ENCODE results near the gene DNAJA1. TPM values are rescaled to one million over a fixed set of nuclear protein-coding genes. Genes with fewer than 3 reads are reported as not detected.

The DNAJA1 gene
- total and polyA plus RNA-seq, 2 donors (not counting 3 experiments of a cell fraction or from before 2014, with no cell fraction given), result 72.9 to 182 TPM

DNA sequence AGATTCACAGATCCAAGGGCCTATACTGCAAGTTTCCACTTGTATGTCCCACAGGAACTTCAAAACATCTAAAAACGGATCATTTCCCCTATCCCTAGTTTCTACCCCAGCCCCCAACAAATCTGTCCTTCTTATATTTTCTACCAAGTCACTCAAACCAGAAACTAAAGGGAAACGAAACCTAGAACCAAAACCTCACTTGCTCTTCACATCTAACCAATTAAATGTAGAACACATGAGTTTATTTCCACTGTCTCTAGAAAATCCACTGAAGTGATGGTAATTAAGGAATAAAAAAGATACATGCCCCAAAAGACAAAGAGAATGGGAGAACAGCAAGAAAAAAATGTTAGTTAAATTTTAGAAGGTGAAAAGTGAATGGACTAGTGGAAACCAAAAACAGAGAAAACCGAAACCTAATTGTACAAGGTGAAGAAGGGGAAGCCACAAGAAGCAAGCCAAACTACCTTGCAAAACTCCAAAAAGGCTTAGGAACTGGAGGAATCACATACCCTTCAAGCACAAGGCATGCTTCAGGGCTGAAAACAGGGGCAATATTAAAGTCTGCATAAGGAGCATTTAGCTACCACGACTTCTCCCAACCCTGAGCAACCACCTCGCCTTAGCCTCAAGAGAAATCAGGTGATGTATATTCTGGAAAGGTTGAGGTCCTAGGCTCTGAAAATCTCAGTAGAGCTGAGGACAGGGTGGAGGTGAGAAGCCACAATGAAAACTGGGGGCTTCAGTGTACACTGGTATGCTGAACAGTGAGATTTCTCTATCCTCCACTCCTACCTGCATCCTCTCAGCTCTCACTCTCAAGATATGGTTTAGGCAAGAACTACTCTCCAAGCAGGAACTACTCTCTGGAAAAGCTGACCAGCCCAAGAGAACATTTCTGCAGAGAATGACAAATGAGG is 40.3 kb downstream of the DNAJA1 start:
- H4K20me1 ChIP-seq (replicated peaks; ENCODE audit: control insufficient read depth, extremely low read depth, insufficient read depth, low read length), result no peaks in the 10 kb centered on the region
- TF ChIP-seq GATA2 (IDR thresholded peaks at IDR 0.05; ENCODE audit: insufficient read depth, insufficient read length, low read depth, low read length), result no peak
- TF ChIP-seq FOS (IDR thresholded peaks at IDR 0.05; ENCODE audit: borderline replicate concordance, insufficient read depth, low read length), result no peak
- TF ChIP-seq, protein P1, sequence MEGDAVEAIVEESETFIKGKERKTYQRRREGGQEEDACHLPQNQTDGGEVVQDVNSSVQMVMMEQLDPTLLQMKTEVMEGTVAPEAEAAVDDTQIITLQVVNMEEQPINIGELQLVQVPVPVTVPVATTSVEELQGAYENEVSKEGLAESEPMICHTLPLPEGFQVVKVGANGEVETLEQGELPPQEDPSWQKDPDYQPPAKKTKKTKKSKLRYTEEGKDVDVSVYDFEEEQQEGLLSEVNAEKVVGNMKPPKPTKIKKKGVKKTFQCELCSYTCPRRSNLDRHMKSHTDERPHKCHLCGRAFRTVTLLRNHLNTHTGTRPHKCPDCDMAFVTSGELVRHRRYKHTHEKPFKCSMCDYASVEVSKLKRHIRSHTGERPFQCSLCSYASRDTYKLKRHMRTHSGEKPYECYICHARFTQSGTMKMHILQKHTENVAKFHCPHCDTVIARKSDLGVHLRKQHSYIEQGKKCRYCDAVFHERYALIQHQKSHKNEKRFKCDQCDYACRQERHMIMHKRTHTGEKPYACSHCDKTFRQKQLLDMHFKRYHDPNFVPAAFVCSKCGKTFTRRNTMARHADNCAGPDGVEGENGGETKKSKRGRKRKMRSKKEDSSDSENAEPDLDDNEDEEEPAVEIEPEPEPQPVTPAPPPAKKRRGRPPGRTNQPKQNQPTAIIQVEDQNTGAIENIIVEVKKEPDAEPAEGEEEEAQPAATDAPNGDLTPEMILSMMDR (IDR thresholded peaks at IDR 0.05; ENCODE audit: extremely low read depth in 1 of 2, insufficient read depth in 1 of 2, low read depth in 1 of 2, low read length in 2 of 2), result no peak
- TF ChIP-seq, protein P2, sequence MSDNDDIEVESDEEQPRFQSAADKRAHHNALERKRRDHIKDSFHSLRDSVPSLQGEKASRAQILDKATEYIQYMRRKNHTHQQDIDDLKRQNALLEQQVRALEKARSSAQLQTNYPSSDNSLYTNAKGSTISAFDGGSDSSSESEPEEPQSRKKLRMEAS (IDR thresholded peaks at IDR 0.05; ENCODE audit: insufficient read depth, insufficient read length), result no peak
- TF ChIP-seq POLR2A (IDR thresholded peaks at IDR 0.05; ENCODE audit: low read depth, low read length), result no peak
- TF ChIP-seq POLR2AphosphoS5 (IDR thresholded peaks at IDR 0.05; ENCODE audit: insufficient read depth, low read depth, low read length), result no peak
- TF ChIP-seq EZH2 (IDR thresholded peaks at IDR 0.05; ENCODE audit: borderline replicate concordance, low read depth, low read length, severe bottlenecking), result no peak
- no peak for TF ChIP-seq JUN (IDR thresholded peaks at IDR 0.05; ENCODE audit: borderline replicate concordance, insufficient read depth, insufficient read length, low read depth)
- no peak for TF ChIP-seq MYC (IDR thresholded peaks at IDR 0.05; ENCODE audit: low read depth, low read length)
- BruUV-seq (replicated peaks), result no TSS peak
- H3K4me2 ChIP-seq (ENCODE audit: insufficient read depth, low read length), result no peak overlapping the region
- no peak overlapping the region for H3K9ac ChIP-seq (replicated peaks; ENCODE audit: extremely low read depth, insufficient read depth, low read length)
- intact Hi-C loops (cut with micrococcal nuclease) (no loop called here), dilution Hi-C loops (cut with MboI; ENCODE audit: extremely low pct_ligation_motif_present, low sequenced_read_pairs) (no loop called here)
- H2AFZ ChIP-seq (ENCODE audit: low read depth, low read length), result no peak overlapping the region
- FAIRE-seq (no peak), DNase-seq (ENCODE audit: low read depth, low spot score) (no peak)
- no peaks in the 10 kb centered on the region for H3K9me1 ChIP-seq (replicated peaks; ENCODE audit: control insufficient read depth, extremely low read depth, insufficient read depth, low read length)
- H3K27ac ChIP-seq (ENCODE audit: insufficient read depth, low read depth, low read length), result no peak overlapping the region
- no peak overlapping the region for H3K4me3 ChIP-seq (replicated peaks in 1 of 3; ENCODE audit: insufficient read depth in 1 of 3, low read depth in 1 of 3, low read length in 3 of 3)
- peaks cover 16 to 25% of the 10 kb centered on the region in 2 experiments for H3K36me3 ChIP-seq (ENCODE audit: control insufficient read depth in 2 of 2, extremely low read depth in 1 of 2, insufficient read depth in 2 of 2, low read length in 2 of 2)
- no peaks in the 10 kb centered on the region for H3K27me3 ChIP-seq (ENCODE audit: control insufficient read depth in 2 of 2, insufficient read depth in 2 of 2, low read length in 2 of 2)
- peaks cover 1% of the 10 kb centered on the region for H3K4me1 ChIP-seq (ENCODE audit: control insufficient read depth, extremely low read depth, insufficient read depth, low read length)
- H3K9me3 ChIP-seq (replicated peaks; ENCODE audit: control insufficient read depth, insufficient read depth, low read length), result no peaks in the 10 kb centered on the region
- ChIA-PET CTCF (no interaction called here), POLR2A (no interaction called here)
- peaks cover 7% of the 10 kb centered on the region for H3K79me2 ChIP-seq (ENCODE audit: control insufficient read depth, insufficient read depth, low read length)

All from endothelial cell of umbilical vein (primary cell).